GM19455 (cell line): ENCODE measurements around the gene SDCCAG8.

ENCODE experiments used
- ATAC-seq: cut with Tn5 transposase; IDR thresholded peaks from one replicate; pipeline ENCODE4 v1.9.1; 2021; ENCODE audit not compliant: unreplicated experiment

SDCCAG8 gene

GRCh38 chr1:243449373-243449772 is 193.5 kb downstream of the SDCCAG8 start:
- no peak for ATAC-seq

- no peak for ATAC-seq
Observed at GRCh38 chr1:243452092-243452491, 196.3 kb downstream of the SDCCAG8 start.

GRCh38 chr1:243454328-243454997 is 198.6 kb downstream of the SDCCAG8 start:
- no peak for ATAC-seq

- ATAC-seq: no peak
Observed at GRCh38 chr1:243455760-243456651, 200.2 kb downstream of the SDCCAG8 start.

- no peak for ATAC-seq
Observed at GRCh38 chr1:243457363-243457982, 201.6 kb downstream of the SDCCAG8 start.

- ATAC-seq: no peak
Observed at GRCh38 chr1:243459059-243459458, 203.2 kb downstream of the SDCCAG8 start.

GRCh38 chr1:243461700-243462099 is 205.9 kb downstream of the SDCCAG8 start:
- no peak for ATAC-seq

- no peak for ATAC-seq
Observed at GRCh38 chr1:243462929-243463697, 207.3 kb downstream of the SDCCAG8 start.

- no peak for ATAC-seq
Observed at GRCh38 chr1:243465081-243465480, 209.2 kb downstream of the SDCCAG8 start.

GRCh38 chr1:243465738-243466137 is 209.9 kb downstream of the SDCCAG8 start:
- ATAC-seq: no peak

GRCh38 chr1:243469497-243469896 is 213.7 kb downstream of the SDCCAG8 start:
- no peak for ATAC-seq

GRCh38 chr1:243470502-243470901 is 214.7 kb downstream of the SDCCAG8 start:
- ATAC-seq: no peak

- ATAC-seq: no peak
Observed at GRCh38 chr1:243471026-243471685, 215.3 kb downstream of the SDCCAG8 start.

GRCh38 chr1:243471754-243472745 is 216.2 kb downstream of the SDCCAG8 start:
- ATAC-seq: peak; percentile 70

GRCh38 chr1:243473227-243474135 is 217.6 kb downstream of the SDCCAG8 start:
- ATAC-seq: no peak

- no peak for ATAC-seq
Observed at GRCh38 chr1:243474136-243474881, 218.5 kb downstream of the SDCCAG8 start.

GRCh38 chr1:243474906-243475305 is 219.1 kb downstream of the SDCCAG8 start:
- no peak for ATAC-seq

- ATAC-seq: no peak
Observed at GRCh38 chr1:243475966-243476365, 220.1 kb downstream of the SDCCAG8 start.
